Vagina (tissue), 2 donors: Measurements from ENCODE around the gene F11.

Experiments used
- CTCF ChIP-seq, 3 experiments: fragments of 450-650 bp in 2 of 3; fragments of 200-600 bp in 1 of 3; sonication (generic) in 1 of 3; IDR thresholded peaks; one replicate each; pipeline ENCODE4 v1.5.1; 2017 to 2019; ENCODE audit warnings: antibody characterized with exemption in 3 of 3, mild to moderate bottlenecking in 2 of 3, moderate library complexity in 2 of 3
- POLR2A ChIP-seq, 2 donors: fragments of 450-650 bp; IDR thresholded peaks; one replicate each; pipeline ENCODE4 v1.6.1; 2017; ENCODE audit warnings: antibody characterized with exemption in 2 of 2, mild to moderate bottlenecking in 2 of 2, moderate library complexity in 2 of 2
- POLR2AphosphoS5 ChIP-seq, 2 donors: sonication (generic); formaldehyde crosslinking; IDR thresholded peaks; one replicate each; pipeline ENCODE4 v1.9.0; 2017; ENCODE audit warnings: antibody characterized with exemption in 2 of 2, mild to moderate bottlenecking in 2 of 2, low read depth in 1 of 2; ENCODE audit not compliant: insufficient read depth in 1 of 2

- TF ChIP-seq CTCF (IDR thresholded peaks at IDR 0.05) (no peak), POLR2A (IDR thresholded peaks at IDR 0.05) (no peak), POLR2AphosphoS5 (IDR thresholded peaks at IDR 0.05; ENCODE audit: insufficient read depth in 1 of 2, low read depth in 1 of 2) (no peak)
Measured at GRCh38 chr4:186264660-186265059, 1.3 kb upstream of the F11 start.
